ENCODE results near the gene PGA5. TPM values are rescaled to one million over a fixed set of nuclear protein-coding genes. Genes with fewer than 3 reads are reported as not detected.

Gene PGA5
- total RNA-seq, 1 donor from 2014 or later = not detected

- DNase-seq (ENCODE audit: extremely low spot score in 2 of 2) = no peak
- intact Hi-C loops (cut with DNase I) = no loop called here
- Histone ChIP-seq H3K36me3 (no peaks in the 10 kb centered on the region), H3K27me3 (no peaks in the 10 kb centered on the region), H3K27ac (no peak overlapping the region), H3K4me3 (no peak overlapping the region), H3K9me3 (no peaks in the 10 kb centered on the region), H3K4me1 (peaks cover 7% of the 10 kb centered on the region)
- TF ChIP-seq POLR2A (IDR thresholded peaks at IDR 0.05) (no peak), POLR2AphosphoS5 (IDR thresholded peaks at IDR 0.05; ENCODE audit: insufficient read depth in 1 of 2, low read depth in 1 of 2) (no peak), CTCF (IDR thresholded peaks at IDR 0.05) (no peak)
Observed at GRCh38 chr11:61278001-61278470, 37.1 kb downstream of the PGA5 start.

- peaks cover 7% of the 10 kb centered on the region for H3K4me1 ChIP-seq
- no peak overlapping the region for H3K4me3 ChIP-seq
- TF ChIP-seq POLR2A (IDR thresholded peaks at IDR 0.05) (no peak), CTCF (IDR thresholded peaks at IDR 0.05) (no peak), POLR2AphosphoS5 (IDR thresholded peaks at IDR 0.05; ENCODE audit: insufficient read depth in 1 of 2, low read depth in 1 of 2) (no peak)
- H3K27me3 ChIP-seq = no peaks in the 10 kb centered on the region
- no peaks in the 10 kb centered on the region for H3K36me3 ChIP-seq
- intact Hi-C loops (cut with DNase I) = no loop called here
- no peaks in the 10 kb centered on the region for H3K9me3 ChIP-seq
- no peak for DNase-seq (ENCODE audit: extremely low spot score in 2 of 2)
- H3K27ac ChIP-seq = no peak overlapping the region
Observed at GRCh38 chr11:61279934-61280659, 39.1 kb downstream of the PGA5 start.

- Histone ChIP-seq H3K36me3 (no peaks in the 10 kb centered on the region), H3K27ac (no peak overlapping the region), H3K4me3 (no peak overlapping the region), H3K4me1 (peaks cover 7% of the 10 kb centered on the region), H3K27me3 (no peaks in the 10 kb centered on the region), H3K9me3 (no peaks in the 10 kb centered on the region)
- no peak for DNase-seq (ENCODE audit: extremely low spot score in 2 of 2)
- no peak for TF ChIP-seq POLR2AphosphoS5 (IDR thresholded peaks at IDR 0.05; ENCODE audit: insufficient read depth in 1 of 2, low read depth in 1 of 2)
- no peak for TF ChIP-seq POLR2A (IDR thresholded peaks at IDR 0.05)
- TF ChIP-seq CTCF (IDR thresholded peaks at IDR 0.05) = no peak
- intact Hi-C loops (cut with DNase I) = no loop called here
Observed at GRCh38 chr11:61280883-61281580, 40.1 kb downstream of the PGA5 start.

GRCh38 chr11:61281581-61282250 is 40.7 kb downstream of the PGA5 start:
- Histone ChIP-seq H3K36me3 (no peaks in the 10 kb centered on the region), H3K4me3 (peak overlapping the region in 1 of 2 donors; percentile 17), H3K9me3 (no peaks in the 10 kb centered on the region), H3K4me1 (peaks cover 7% of the 10 kb centered on the region), H3K27ac (no peak overlapping the region), H3K27me3 (no peaks in the 10 kb centered on the region)
- intact Hi-C loops (cut with DNase I) = no loop called here
- no peak for DNase-seq (ENCODE audit: extremely low spot score in 2 of 2)
- TF ChIP-seq POLR2AphosphoS5 (IDR thresholded peaks at IDR 0.05; ENCODE audit: insufficient read depth in 1 of 2, low read depth in 1 of 2) (no peak), POLR2A (IDR thresholded peaks at IDR 0.05) (no peak)

- no peak overlapping the region for H3K27ac ChIP-seq
- H3K4me3 ChIP-seq = no peak overlapping the region
- DNase-seq (ENCODE audit: extremely low spot score in 2 of 2) = no peak
- TF ChIP-seq POLR2AphosphoS5 (IDR thresholded peaks at IDR 0.05; ENCODE audit: insufficient read depth in 1 of 2, low read depth in 1 of 2) = no peak
- TF ChIP-seq CTCF (IDR thresholded peaks at IDR 0.05) = no peak
- no peak for TF ChIP-seq POLR2A (IDR thresholded peaks at IDR 0.05)
- no peaks in the 10 kb centered on the region for H3K27me3 ChIP-seq
- no peaks in the 10 kb centered on the region for H3K36me3 ChIP-seq
- H3K9me3 ChIP-seq = no peaks in the 10 kb centered on the region
- intact Hi-C loops (cut with DNase I) = no loop called here
- H3K4me1 ChIP-seq = no peaks in the 10 kb centered on the region
Observed at GRCh38 chr11:61283613-61284012, 42.6 kb downstream of the PGA5 start.

All from vagina (tissue), 2 donors.